ENCODE measurements around the gene SEPHS2. TPM values are rescaled to one million over a fixed set of nuclear protein-coding genes. Genes with fewer than 3 reads are reported as not detected.
A peak's percentile ranks its signal among the peaks of the same experiment; 100 is the strongest.

The SEPHS2 gene
- total RNA-seq, 1 donor from 2014 or later = 83.4 TPM

- Mint-ChIP-seq H3K27ac (no peak overlapping the region), H3K4me3 (no peak overlapping the region), H3K4me1 (ENCODE audit: low read depth) (peaks cover 27% of the 10 kb centered on the region), H3K36me3 (ENCODE audit: low read depth) (peaks cover 19% of the 10 kb centered on the region), H3K27me3 (ENCODE audit: insufficient read depth) (no peaks in the 10 kb centered on the region), H3K9me3 (no peaks in the 10 kb centered on the region)
- DNase-seq (ENCODE audit: low spot score) = no peak
- intact Hi-C loops (cut with micrococcal nuclease) = no loop called here
These were observed 5.8 kb downstream of the SEPHS2 start for GRCh38 chr16:30439720-30440348.

- Mint-ChIP-seq H3K27me3 (ENCODE audit: insufficient read depth) (no peaks in the 10 kb centered on the region), H3K27ac (no peak overlapping the region), H3K9me3 (no peaks in the 10 kb centered on the region), H3K36me3 (ENCODE audit: low read depth) (peaks cover 11% of the 10 kb centered on the region), H3K4me3 (no peak overlapping the region), H3K4me1 (ENCODE audit: low read depth) (peaks cover 27% of the 10 kb centered on the region)
- intact Hi-C loops (cut with micrococcal nuclease) = no loop called here
- DNase-seq (ENCODE audit: low spot score) = no peak
These were observed 6.8 kb downstream of the SEPHS2 start for GRCh38 chr16:30438835-30439234.

DNA sequence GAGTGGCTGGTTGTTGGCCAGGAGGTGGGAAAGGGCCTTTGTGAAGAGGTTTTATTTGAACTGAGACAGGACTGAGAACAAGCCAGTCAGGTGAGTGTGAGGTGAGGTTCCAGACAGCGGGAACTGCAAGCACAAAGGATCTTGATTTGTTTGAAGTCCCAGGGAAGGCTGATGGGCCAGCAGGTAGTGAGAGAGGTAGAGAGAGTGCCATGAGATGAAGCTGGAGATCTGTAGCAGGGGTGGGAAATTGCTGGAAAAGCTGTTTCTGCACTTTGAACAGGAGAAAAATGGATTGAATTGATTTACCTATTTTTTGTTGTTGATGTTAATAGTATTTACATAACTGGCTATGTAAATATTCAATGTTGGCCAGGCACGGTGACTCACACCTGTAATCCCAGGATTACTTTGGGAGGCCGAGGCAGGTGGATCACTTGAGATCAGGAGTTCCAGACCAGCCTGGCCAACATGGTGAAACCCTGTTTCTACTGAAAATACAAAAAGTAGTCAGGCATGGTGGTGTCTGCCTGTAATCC lies 8.1 kb downstream of the SEPHS2 start:
- intact Hi-C loops (cut with micrococcal nuclease) = no loop called here

DNA sequence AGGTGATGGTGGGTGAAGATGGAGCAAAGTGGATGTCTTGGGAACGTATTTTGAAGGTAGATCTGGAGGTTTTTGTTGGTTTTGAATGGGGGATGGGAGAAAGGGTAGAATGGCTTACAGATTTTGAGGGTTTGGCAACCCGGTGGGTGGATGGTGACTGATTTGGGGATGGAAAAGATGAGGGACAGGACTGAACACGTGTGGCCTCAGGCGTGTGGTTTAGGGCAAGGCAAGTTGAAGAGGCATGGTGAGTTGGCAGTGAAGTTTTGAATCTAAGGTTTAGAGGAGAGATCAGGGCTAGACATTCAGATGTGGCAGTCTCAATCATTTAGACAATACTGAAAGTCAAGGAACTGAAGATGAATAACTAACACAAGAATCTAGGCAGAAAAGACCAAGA lies 10.8 kb downstream of the SEPHS2 start:
- no peaks in the 10 kb centered on the region for H3K36me3 Mint-ChIP-seq (ENCODE audit: low read depth)
- H3K27me3 Mint-ChIP-seq (ENCODE audit: insufficient read depth) = no peaks in the 10 kb centered on the region
- H3K4me1 Mint-ChIP-seq (ENCODE audit: low read depth) = peaks cover 21% of the 10 kb centered on the region
- DNase-seq (ENCODE audit: low spot score) = no peak
- peak overlapping the region; percentile 76 for H3K27ac Mint-ChIP-seq
- H3K4me3 Mint-ChIP-seq = peak overlapping the region; percentile 0
- H3K9me3 Mint-ChIP-seq = no peaks in the 10 kb centered on the region
- intact Hi-C loops (cut with micrococcal nuclease) = loop anchor here (1.0 kb wide), 1 partner anchor 37 kb away; the partner anchor contains the start of gene ITGAL

More for the DNA sequence above, 8.1 kb downstream of the SEPHS2 start:
- H3K4me3 Mint-ChIP-seq = no peak overlapping the region
- H3K27me3 Mint-ChIP-seq (ENCODE audit: insufficient read depth) = no peaks in the 10 kb centered on the region
- no peak overlapping the region for H3K27ac Mint-ChIP-seq
- H3K36me3 Mint-ChIP-seq (ENCODE audit: low read depth) = peaks cover 2% of the 10 kb centered on the region
- H3K9me3 Mint-ChIP-seq = no peaks in the 10 kb centered on the region
- peaks cover 21% of the 10 kb centered on the region for H3K4me1 Mint-ChIP-seq (ENCODE audit: low read depth)
- DNase-seq (ENCODE audit: low spot score) = no peak

DNA sequence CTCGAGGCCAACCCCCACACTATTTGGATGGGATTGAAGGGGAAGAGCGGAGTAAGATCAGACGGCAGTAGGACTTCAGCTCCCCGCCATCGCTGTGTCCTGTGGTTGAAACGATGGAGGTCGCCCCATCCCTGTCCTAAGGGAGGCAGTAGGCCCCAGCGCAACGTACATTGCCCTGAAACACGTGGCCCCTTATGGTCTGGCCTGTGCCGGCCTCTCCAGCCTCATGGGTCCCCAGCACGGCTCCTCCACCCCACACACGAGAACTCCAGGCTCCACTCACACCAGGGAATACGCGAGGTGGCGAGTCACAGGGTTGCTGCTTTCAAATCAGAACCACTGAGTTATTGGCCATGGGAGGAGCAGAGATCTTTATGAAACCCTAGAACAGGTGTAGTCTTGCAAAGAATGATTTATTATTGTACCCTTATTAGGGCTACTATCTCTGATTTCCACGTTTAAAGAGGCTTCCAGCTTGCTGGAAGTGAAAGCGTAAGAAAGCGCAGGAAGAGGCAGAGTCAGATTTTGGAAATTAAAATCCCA lies 15.2 kb downstream of the SEPHS2 start:
- no peaks in the 10 kb centered on the region for H3K27me3 Mint-ChIP-seq (ENCODE audit: insufficient read depth)
- H3K4me1 Mint-ChIP-seq (ENCODE audit: low read depth) = peaks cover 34% of the 10 kb centered on the region
- peaks cover 15% of the 10 kb centered on the region for H3K36me3 Mint-ChIP-seq (ENCODE audit: low read depth)
- DNase-seq (ENCODE audit: low spot score) = no peak
- intact Hi-C loops (cut with micrococcal nuclease) = loop anchor here (1.0 kb wide), 15 partner anchors 15 to 492 kb away; partner anchors contain the start of genes ALDOA, FBRS, ITGAL and SEPHS2
- no peaks in the 10 kb centered on the region for H3K9me3 Mint-ChIP-seq
- H3K27ac Mint-ChIP-seq = no peak overlapping the region
- H3K4me3 Mint-ChIP-seq = no peak overlapping the region

DNA sequence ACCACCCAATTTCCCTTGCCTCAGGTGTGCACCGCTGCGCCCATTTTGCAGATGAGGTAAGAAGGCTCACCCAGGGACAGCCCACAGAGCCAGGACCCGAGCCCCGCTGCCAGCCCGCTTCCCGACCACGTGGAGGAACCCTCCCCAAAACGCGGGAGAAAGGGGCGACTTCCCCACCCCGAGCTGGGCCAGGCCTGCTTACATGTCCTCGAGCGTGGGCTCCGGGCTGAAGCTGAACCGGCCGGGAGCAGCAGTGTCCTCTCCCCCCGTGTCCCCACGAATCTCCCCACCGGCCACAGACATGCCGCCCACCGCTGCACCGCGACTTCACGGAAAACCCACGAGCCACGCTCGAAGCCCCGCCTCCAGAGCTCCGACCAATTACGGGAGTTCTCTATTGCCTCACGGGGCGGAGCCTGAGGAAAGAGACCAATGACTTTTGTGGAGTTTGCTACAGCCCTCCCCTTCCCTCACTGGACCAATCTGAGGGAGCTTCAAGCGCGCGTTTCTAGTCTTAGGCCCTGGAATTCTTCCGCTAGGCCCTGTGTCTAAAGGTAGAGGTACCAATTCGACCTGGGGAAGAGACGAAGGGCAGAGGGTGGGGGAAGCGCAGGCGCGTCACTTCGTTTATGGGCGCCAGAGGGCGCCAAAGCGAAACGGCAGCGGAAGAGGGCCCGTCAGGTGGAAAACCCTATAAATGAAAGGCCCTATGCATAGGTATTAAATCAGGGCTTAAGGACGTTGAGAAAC lies 15.8 kb downstream of the SEPHS2 start, which contains the start of gene DCTPP1:
DCTPP1 (minus strand) TSS at position 353 of the 750 bp plus-strand sequence; CDS start at position 303, 50 bp downstream.
- DNase-seq (ENCODE audit: low spot score) = peak; percentile 96
- H3K9me3 Mint-ChIP-seq = no peaks in the 10 kb centered on the region
- no peak within 1 kb of the TSS for H3K27ac Mint-ChIP-seq
- H3K36me3 Mint-ChIP-seq (ENCODE audit: low read depth) = peaks cover 15% of the 10 kb centered on the region
- peaks cover 31% of the 10 kb centered on the region for H3K4me1 Mint-ChIP-seq (ENCODE audit: low read depth)
- intact Hi-C loops (cut with micrococcal nuclease) = loop anchor here (1.0 kb wide), 15 partner anchors 15 to 492 kb away; partner anchors contain the start of genes ALDOA, FBRS, ITGAL and SEPHS2
- H3K27me3 Mint-ChIP-seq (ENCODE audit: insufficient read depth) = no peaks in the 10 kb centered on the region
- no peak within 1 kb of the TSS for H3K4me3 Mint-ChIP-seq

DNA sequence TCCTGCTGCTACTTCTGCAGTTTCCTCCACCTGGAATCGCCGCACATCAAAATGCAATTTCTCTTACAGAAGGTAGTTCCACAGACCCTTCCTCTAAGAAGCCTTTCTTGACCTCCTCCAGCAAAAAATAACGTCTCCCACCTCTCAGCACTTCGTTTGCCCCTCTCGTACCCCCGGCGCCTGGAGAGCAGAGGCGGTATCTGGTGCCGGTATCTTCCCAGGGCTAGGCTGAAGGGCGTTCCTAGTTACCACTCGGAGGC lies 16.3 kb downstream of the SEPHS2 start:
- Mint-ChIP-seq H3K9me3 (no peaks in the 10 kb centered on the region), H3K27ac (no peak overlapping the region), H3K36me3 (ENCODE audit: low read depth) (peaks cover 15% of the 10 kb centered on the region), H3K27me3 (ENCODE audit: insufficient read depth) (no peaks in the 10 kb centered on the region), H3K4me1 (ENCODE audit: low read depth) (peaks cover 26% of the 10 kb centered on the region), H3K4me3 (no peak overlapping the region)
- intact Hi-C loops (cut with micrococcal nuclease) = no loop called here
- no peak for DNase-seq (ENCODE audit: low spot score)

GRCh38 chr16:30428055-30428454 lies 17.6 kb downstream of the SEPHS2 start:
- intact Hi-C loops (cut with micrococcal nuclease) = no loop called here
- H3K4me1 Mint-ChIP-seq (ENCODE audit: low read depth) = peaks cover 18% of the 10 kb centered on the region
- no peak for DNase-seq (ENCODE audit: low spot score)
- no peaks in the 10 kb centered on the region for H3K9me3 Mint-ChIP-seq
- H3K36me3 Mint-ChIP-seq (ENCODE audit: low read depth) = peaks cover 22% of the 10 kb centered on the region
- H3K27ac Mint-ChIP-seq = peak overlapping the region; percentile 37
- no peaks in the 10 kb centered on the region for H3K27me3 Mint-ChIP-seq (ENCODE audit: insufficient read depth)
- no peak overlapping the region for H3K4me3 Mint-ChIP-seq

- Mint-ChIP-seq H3K36me3 (ENCODE audit: low read depth) (peaks cover 33% of the 10 kb centered on the region), H3K27me3 (ENCODE audit: insufficient read depth) (no peaks in the 10 kb centered on the region), H3K4me1 (ENCODE audit: low read depth) (peaks cover 30% of the 10 kb centered on the region), H3K4me3 (no peak overlapping the region), H3K27ac (no peak overlapping the region), H3K9me3 (no peaks in the 10 kb centered on the region)
- intact Hi-C loops (cut with micrococcal nuclease) = no loop called here
- no peak for DNase-seq (ENCODE audit: low spot score)
These were observed 24.7 kb downstream of the SEPHS2 start for GRCh38 chr16:30421010-30421409.

DNA sequence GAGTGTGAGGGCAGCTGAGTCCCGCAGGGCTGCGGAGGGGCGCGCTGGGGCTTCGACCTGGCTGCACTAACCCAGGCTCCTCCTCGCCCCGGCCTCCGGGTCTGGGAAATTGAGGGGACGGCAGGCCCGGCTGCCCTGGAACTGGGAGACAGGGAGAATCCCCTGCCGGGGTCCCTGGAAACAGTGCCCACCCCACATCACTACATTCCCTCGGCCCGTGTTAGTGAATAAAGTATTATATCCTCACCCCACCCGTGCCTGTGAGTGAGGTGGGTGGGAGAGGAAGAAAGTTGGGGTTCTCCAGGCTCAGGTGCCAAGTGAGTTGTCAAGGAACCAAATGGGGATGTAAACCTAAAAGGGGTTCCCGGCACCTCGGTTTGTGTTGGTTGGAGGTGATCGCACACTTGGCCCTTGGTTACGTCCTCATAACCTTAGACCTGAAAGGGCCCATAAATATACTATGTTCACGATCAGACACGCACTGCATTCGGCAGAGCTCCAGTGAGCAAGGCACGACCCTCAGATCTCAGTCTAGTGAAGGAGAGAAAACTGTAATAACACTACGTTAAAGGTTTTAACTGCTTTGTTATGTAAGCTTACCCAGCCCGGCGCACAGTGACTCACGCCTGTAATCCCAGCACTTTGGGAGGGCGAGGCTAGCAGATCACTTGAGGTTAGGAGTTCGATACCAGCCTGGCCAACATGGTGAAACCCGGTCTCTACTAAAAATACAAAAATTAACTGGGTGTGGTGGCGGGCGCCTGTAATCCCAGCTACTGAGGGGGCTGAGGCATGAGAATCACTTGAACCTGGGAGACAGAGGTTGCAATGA lies 27.1 kb downstream of the SEPHS2 start:
- Mint-ChIP-seq H3K4me3 (peak overlapping the region; percentile 70), H3K9me3 (no peaks in the 10 kb centered on the region), H3K4me1 (ENCODE audit: low read depth) (peaks cover 36% of the 10 kb centered on the region), H3K27ac (peak overlapping the region; percentile 65), H3K36me3 (ENCODE audit: low read depth) (peaks cover 37% of the 10 kb centered on the region), H3K27me3 (ENCODE audit: insufficient read depth) (no peaks in the 10 kb centered on the region)
- DNase-seq (ENCODE audit: low spot score) = no peak
- intact Hi-C loops (cut with micrococcal nuclease) = no loop called here

GRCh38 chr16:30417529-30418349 lies 27.9 kb downstream of the SEPHS2 start:
- Mint-ChIP-seq H3K4me1 (ENCODE audit: low read depth) (peaks cover 36% of the 10 kb centered on the region), H3K4me3 (peak overlapping the region; percentile 70), H3K27ac (no peak overlapping the region), H3K9me3 (no peaks in the 10 kb centered on the region), H3K36me3 (ENCODE audit: low read depth) (peaks cover 37% of the 10 kb centered on the region), H3K27me3 (ENCODE audit: insufficient read depth) (no peaks in the 10 kb centered on the region)
- peak; percentile 86 for DNase-seq (ENCODE audit: low spot score)
- intact Hi-C loops (cut with micrococcal nuclease) = loop anchor here (1.0 kb wide), 1 partner anchor 8 kb away; no protein-coding TSS in a partner anchor
